K562 (cell line): ENCODE data around the gene TIPIN. TPM values are rescaled to one million over a fixed set of nuclear protein-coding genes. Genes with fewer than 3 reads are reported as not detected.
A peak's percentile ranks its signal among the peaks of the same experiment; 100 is the strongest.

Source experiments
- ATF1 ChIP-seq, 2 experiments: fragments of 450-650 bp in 1 of 2; IDR thresholded peaks; 2 replicates each; pipeline ENCODE4 v1.6.1; 2016; ENCODE audit warnings: missing compliant biosample characterization in 1 of 2, missing genetic modification characterization in 1 of 2
- BHLHE40 ChIP-seq: IDR thresholded peaks from 2 replicates; pipeline ENCODE4 v1.6.1; 2011; ENCODE audit warnings: low read length, improper control_type of control experiment
- COPS2 ChIP-seq: fragments of 450-650 bp; conservative IDR thresholded peaks from 2 replicates; pipeline ENCODE4 v1.6.1; 2016; ENCODE audit warnings: mild to moderate bottlenecking, moderate library complexity
- CTCF ChIP-seq, 3 experiments: IDR thresholded peaks in 2 of 3; conservative IDR thresholded peaks in 1 of 3; 2 replicates each; pipeline ENCODE4 v1.5.1; 2011 to 2012; ENCODE audit warnings: low read length in 3 of 3, mild to moderate bottlenecking in 3 of 3, control low read depth in 2 of 3, improper control_type of control experiment in 1 of 3, inconsistent platforms in 1 of 3, low read depth in 1 of 3, mixed read lengths in 1 of 3, moderate library complexity in 1 of 3; ENCODE audit not compliant: insufficient read depth in 2 of 3
- FOXK2 ChIP-seq, 2 experiments: fragments of 450-650 bp; IDR thresholded peaks in 1 of 2; conservative IDR thresholded peaks in 1 of 2; 2 replicates each; pipeline ENCODE4 v1.6.1; 2016; ENCODE audit warnings: low read depth in 2 of 2, mild to moderate bottlenecking in 1 of 2
- HDAC1 ChIP-seq, 2 experiments: fragments of 450-650 bp; IDR thresholded peaks; 2 replicates each; pipeline ENCODE4 v1.6.1; 2016 to 2017; ENCODE audit warnings: inconsistent platforms in 1 of 2, mild to moderate bottlenecking in 1 of 2, moderate library complexity in 1 of 2
- HES1 ChIP-seq: fragments of 450-650 bp; IDR thresholded peaks from 2 replicates; pipeline ENCODE4 v1.6.1; 2016; ENCODE audit warnings: low read depth, mild to moderate bottlenecking, moderate library complexity
- NCOA1 ChIP-seq: fragments of 450-650 bp; IDR thresholded peaks from 2 replicates; pipeline ENCODE4 v1.6.1; 2016; ENCODE audit warnings: low read depth
- NFE2 ChIP-seq: IDR thresholded peaks from 2 replicates; pipeline ENCODE4 v1.6.1; 2014; ENCODE audit warnings: antibody characterized with exemption, low read depth
- NFIC ChIP-seq: fragments of 450-650 bp; IDR thresholded peaks from 2 replicates; pipeline ENCODE4 v1.6.1; 2017; ENCODE audit warnings: mild to moderate bottlenecking, inconsistent platforms
- ZHX1 ChIP-seq: fragments of 150-350 bp; conservative IDR thresholded peaks from 2 replicates; pipeline ENCODE4 v1.6.1; 2014; ENCODE audit warnings: low read length
- ZNF318 ChIP-seq, 2 experiments: fragments of 450-650 bp; IDR thresholded peaks; 2 replicates each; pipeline ENCODE4 v1.6.1; 2016; ENCODE audit warnings: mild to moderate bottlenecking in 2 of 2, borderline replicate concordance in 1 of 2, low read depth in 1 of 2, moderate library complexity in 1 of 2
- ZNF668 ChIP-seq: fragments of 250-450 bp; sonication (Bioruptor Pico); IDR thresholded peaks from 2 replicates; pipeline ENCODE4 v1.8.0; 2022; ENCODE audit warnings: mild to moderate bottlenecking, inconsistent platforms
- polyA plus RNA-seq, 8 experiments: library from polyadenylated mRNA; depleted of rRNA in 4 of 8; stranded (reverse) in 5 of 8; unstranded in 3 of 8; fragments of >200 nt; fragmentation: Nextera tagmentation in 2 of 8; fragmentation: Illumina TruSeq in 1 of 8; extraction: Ambion mirVana in 2 of 8; extraction: Trizol in 1 of 8; gene quantifications; 2 replicates each; pipeline versions ENCODE4 v1.2.1 to v1.2.3, GENCODE V29; 2011 to 2014; ENCODE audit warnings: inconsistent platforms in 1 of 8, missing spikeins in 1 of 8
- total RNA-seq, 7 experiments: library from RNA; depleted of rRNA in 6 of 7; stranded (reverse); fragments of >200 nt in 6 of 7; fragmentation: Illumina TruSeq in 2 of 7; extraction: Trizol in 2 of 7; gene quantifications; 2 replicates each; pipeline versions ENCODE4 v1.2.1 to v1.2.3, GENCODE V29; 2011 to 2021; ENCODE audit warnings: low replicate concordance in 1 of 7

TIPIN gene
- total and polyA plus RNA-seq, 9 of the 15 experiments (the other 6 are each of a cell fraction or from before 2014, with no cell fraction given): 22.9 to 61.4 (median 42.0) TPM

GRCh38 chr15:66323312-66323928, 33.1 kb downstream of the TIPIN start (continued):
- no peak for TF ChIP-seq ZHX1
- peak in 2 of 3 experiments; percentile 22 to 30; a peak in 3 of 6 replicates for TF ChIP-seq CTCF (IDR thresholded peaks at IDR 0.05 in 2 of 3, conservative IDR thresholded peaks at IDR 0.05 in 1 of 3; ENCODE audit: insufficient read depth in 2 of 3, low read depth in 1 of 3, low read length in 3 of 3)
- TF ChIP-seq ZNF668 (CRISPR knock-in tag): no peak
- TF ChIP-seq HDAC1 (IDR thresholded peaks at IDR 0.05): peak in 1 of 2 experiments; percentile 90; a peak in 2 of 4 replicates
- TF ChIP-seq FOXK2 (conservative IDR thresholded peaks at IDR 0.05 in 1 of 2, IDR thresholded peaks at IDR 0.05 in 1 of 2; ENCODE audit: low read depth in 2 of 2): peak; percentile 29 to 50; a peak in 2 of 4 replicates
- peak; percentile 44; the same call in 1 of the 2 replicates for TF ChIP-seq BHLHE40
- TF ChIP-seq NFIC: peak; percentile 48; the same call in 1 of the 2 replicates
- TF ChIP-seq ATF1 (CRISPR knock-in tag; IDR thresholded peaks at IDR 0.05): no peak
- TF ChIP-seq ATF1 (tag; IDR thresholded peaks at IDR 0.05): peak; percentile 78
- no peak for TF ChIP-seq ZNF318 (IDR thresholded peaks at IDR 0.05; ENCODE audit: borderline replicate concordance in 1 of 2, low read depth in 1 of 2)
- TF ChIP-seq HES1: peak; percentile 97
- TF ChIP-seq NCOA1: peak; percentile 28; the same call in 1 of the 2 replicates
- TF ChIP-seq NFE2: peak; percentile 76
- TF ChIP-seq COPS2: no peak
